DOHH2 (cell line): ENCODE measurements around the gene AHCTF1.

ENCODE experiments used
- H3F3A ChIP-seq: fragments of 200-600 bp; sonication (generic), shearing (Covaris generic); 2 replicates; pipeline ENCODE4 v1.6.0; 2016; ENCODE audit warnings: antibody characterized with exemption, mild to moderate bottlenecking; ENCODE audit not compliant: control insufficient read depth, insufficient read depth
- H3K27ac ChIP-seq: fragments of 200-600 bp; sonication (generic); 2 replicates; pipeline ENCODE4 v1.5.1; 2014; ENCODE audit warnings: low read depth, mild to moderate bottlenecking, low read length, moderate library complexity
- H3K27me3 ChIP-seq: fragments of 200-600 bp; sonication (generic); 2 replicates; pipeline ENCODE4 v1.6.1; 2014; ENCODE audit warnings: mild to moderate bottlenecking, low read length, mixed read lengths; ENCODE audit not compliant: control insufficient read depth
- H3K36me3 ChIP-seq: fragments of 200-600 bp; sonication (generic); 2 replicates; pipeline ENCODE4 v1.6.1; 2014; ENCODE audit warnings: mild to moderate bottlenecking, low read length, moderate library complexity, mixed read lengths; ENCODE audit not compliant: control insufficient read depth
- H3K4me1 ChIP-seq: fragments of 200-600 bp; sonication (generic); 2 replicates; pipeline ENCODE4 v1.6.1; 2014; ENCODE audit warnings: mild to moderate bottlenecking, low read length, mixed read lengths; ENCODE audit not compliant: control insufficient read depth
- H3K4me2 ChIP-seq: fragments of 200-600 bp; sonication (generic); 2 replicates; pipeline ENCODE4 v1.6.0; 2014; ENCODE audit warnings: mild to moderate bottlenecking, low read length, moderate library complexity
- H3K4me3 ChIP-seq: fragments of 200-600 bp; sonication (generic); 2 replicates; pipeline ENCODE4 v1.5.1; 2014; ENCODE audit warnings: mild to moderate bottlenecking, low read length, mixed read lengths
- H3K79me2 ChIP-seq: fragments of 200-600 bp; sonication (generic); 2 replicates; pipeline ENCODE4 v1.6.1; 2014; ENCODE audit warnings: mild to moderate bottlenecking, low read length, mixed read lengths; ENCODE audit not compliant: control insufficient read depth
- H3K9me2 ChIP-seq: fragments of 200-600 bp; sonication (generic); replicated peaks from 2 replicates; pipeline ENCODE4 v1.6.1; 2014; ENCODE audit warnings: mild to moderate bottlenecking, low read length, mixed read lengths; ENCODE audit not compliant: control insufficient read depth
- H3K9me3 ChIP-seq: fragments of 200-600 bp; sonication (generic); 2 replicates; pipeline ENCODE4 v1.6.1; 2014; ENCODE audit warnings: antibody characterized with exemption, low read length, mixed read lengths; ENCODE audit not compliant: control insufficient read depth, insufficient read depth
- H4K20me1 ChIP-seq: fragments of 200-600 bp; sonication (generic); 2 replicates; pipeline ENCODE4 v1.6.0; 2014; ENCODE audit warnings: low read depth, mild to moderate bottlenecking, antibody characterized with exemption, low read length, moderate library complexity; ENCODE audit not compliant: control insufficient read depth, insufficient read depth
- CTCF ChIP-seq: fragments of 200-600 bp; sonication (generic); IDR thresholded peaks from one replicate; pipeline ENCODE4 v1.5.1; 2014; ENCODE audit warnings: antibody characterized with exemption, mild to moderate bottlenecking, low read depth, low read length; ENCODE audit not compliant: poor library complexity, severe bottlenecking
- EZH2phosphoT487 ChIP-seq: fragments of 200-600 bp; sonication (generic); IDR thresholded peaks from 2 replicates; pipeline ENCODE4 v1.6.1; 2017; ENCODE audit warnings: borderline replicate concordance, mild to moderate bottlenecking, antibody characterized with exemption, low read length, moderate library complexity, mixed read lengths

AHCTF1 gene

DNA sequence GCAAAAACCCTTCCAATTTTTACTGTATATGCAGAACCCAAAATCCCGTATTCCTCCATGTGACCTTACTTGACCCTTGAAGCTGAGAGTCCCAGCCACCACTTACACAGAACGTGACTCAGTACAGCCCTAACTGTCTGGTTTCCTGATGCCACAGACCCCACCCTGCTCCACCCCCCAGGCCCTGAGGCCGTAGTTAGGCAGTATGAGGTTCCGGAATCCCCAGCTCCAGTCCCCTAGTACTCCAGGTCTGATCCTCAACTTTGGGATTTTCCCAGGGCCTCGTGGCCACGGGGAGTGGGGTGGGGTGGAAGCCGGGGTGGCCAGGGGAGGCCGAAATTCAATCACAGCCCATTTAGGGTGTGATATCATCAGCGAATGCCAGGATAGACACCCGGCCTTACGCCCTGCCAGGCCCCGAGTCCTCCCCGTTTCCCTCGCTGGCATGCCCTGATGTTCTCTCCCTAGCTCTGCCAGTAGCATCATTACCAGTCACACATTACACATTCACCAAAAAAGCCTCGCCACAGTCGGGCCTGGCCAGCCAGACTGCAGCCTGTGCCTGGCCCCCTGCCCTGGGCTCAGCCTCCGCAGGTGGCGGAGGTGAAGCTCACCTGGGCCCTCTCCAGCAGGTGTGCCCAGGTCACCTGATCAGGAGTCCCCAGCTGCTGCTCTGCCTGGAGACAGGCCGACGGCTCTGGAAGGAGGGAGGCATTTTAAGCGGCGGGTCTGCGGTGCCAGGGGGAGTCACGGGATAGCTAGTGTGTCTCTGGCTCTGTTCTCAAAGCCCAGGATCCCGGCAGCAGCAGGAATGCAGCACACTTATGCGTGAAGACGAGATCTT lies 136.7 kb downstream of the AHCTF1 start:
- Histone ChIP-seq H3K36me3 (no peaks in the 10 kb centered on the region), H3K79me2 (no peaks in the 10 kb centered on the region), H3K9me3 (no peaks in the 10 kb centered on the region), H3K4me1 (no peaks in the 10 kb centered on the region), H3K27ac (no peak overlapping the region), H3K27me3 (no peaks in the 10 kb centered on the region), H3F3A (no peaks in the 10 kb centered on the region), H4K20me1 (no peaks in the 10 kb centered on the region), H3K4me2 (no peak overlapping the region), H3K4me3 (no peak overlapping the region), H3K9me2 (no peaks in the 10 kb centered on the region)
- no peak for TF ChIP-seq EZH2phosphoT487
- TF ChIP-seq CTCF, result no peak

GRCh38 chr1:246794048-246794827 lies 137.5 kb downstream of the AHCTF1 start:
- no peak overlapping the region for H3K27ac ChIP-seq
- H3K79me2 ChIP-seq, result no peaks in the 10 kb centered on the region
- no peak overlapping the region for H3K4me3 ChIP-seq
- H3K4me1 ChIP-seq, result no peaks in the 10 kb centered on the region
- no peaks in the 10 kb centered on the region for H3K9me2 ChIP-seq
- H3K4me2 ChIP-seq, result no peak overlapping the region
- H3K9me3 ChIP-seq, result no peaks in the 10 kb centered on the region
- no peaks in the 10 kb centered on the region for H4K20me1 ChIP-seq
- H3K27me3 ChIP-seq, result no peaks in the 10 kb centered on the region
- no peak for TF ChIP-seq CTCF
- TF ChIP-seq EZH2phosphoT487, result no peak
- no peaks in the 10 kb centered on the region for H3F3A ChIP-seq
- H3K36me3 ChIP-seq, result no peaks in the 10 kb centered on the region

GRCh38 chr1:246793356-246793896 lies 138.3 kb downstream of the AHCTF1 start:
- Histone ChIP-seq H3K79me2 (no peaks in the 10 kb centered on the region), H3K4me2 (no peak overlapping the region), H3K36me3 (no peaks in the 10 kb centered on the region), H3F3A (no peaks in the 10 kb centered on the region), H3K9me3 (no peaks in the 10 kb centered on the region), H3K27ac (no peak overlapping the region), H3K27me3 (no peaks in the 10 kb centered on the region), H3K4me3 (no peak overlapping the region), H3K9me2 (no peaks in the 10 kb centered on the region), H4K20me1 (no peaks in the 10 kb centered on the region), H3K4me1 (no peaks in the 10 kb centered on the region)
- TF ChIP-seq EZH2phosphoT487, result no peak
- no peak for TF ChIP-seq CTCF
